ENCODE measurements around the gene NRXN2. TPM values are rescaled to one million over a fixed set of nuclear protein-coding genes. Genes with fewer than 3 reads are reported as not detected.

The NRXN2 gene
- total and polyA plus RNA-seq, 2 of the 13 experiments (the other 11 are each of a cell fraction or from before 2014, with no cell fraction given): not detected

DNA sequence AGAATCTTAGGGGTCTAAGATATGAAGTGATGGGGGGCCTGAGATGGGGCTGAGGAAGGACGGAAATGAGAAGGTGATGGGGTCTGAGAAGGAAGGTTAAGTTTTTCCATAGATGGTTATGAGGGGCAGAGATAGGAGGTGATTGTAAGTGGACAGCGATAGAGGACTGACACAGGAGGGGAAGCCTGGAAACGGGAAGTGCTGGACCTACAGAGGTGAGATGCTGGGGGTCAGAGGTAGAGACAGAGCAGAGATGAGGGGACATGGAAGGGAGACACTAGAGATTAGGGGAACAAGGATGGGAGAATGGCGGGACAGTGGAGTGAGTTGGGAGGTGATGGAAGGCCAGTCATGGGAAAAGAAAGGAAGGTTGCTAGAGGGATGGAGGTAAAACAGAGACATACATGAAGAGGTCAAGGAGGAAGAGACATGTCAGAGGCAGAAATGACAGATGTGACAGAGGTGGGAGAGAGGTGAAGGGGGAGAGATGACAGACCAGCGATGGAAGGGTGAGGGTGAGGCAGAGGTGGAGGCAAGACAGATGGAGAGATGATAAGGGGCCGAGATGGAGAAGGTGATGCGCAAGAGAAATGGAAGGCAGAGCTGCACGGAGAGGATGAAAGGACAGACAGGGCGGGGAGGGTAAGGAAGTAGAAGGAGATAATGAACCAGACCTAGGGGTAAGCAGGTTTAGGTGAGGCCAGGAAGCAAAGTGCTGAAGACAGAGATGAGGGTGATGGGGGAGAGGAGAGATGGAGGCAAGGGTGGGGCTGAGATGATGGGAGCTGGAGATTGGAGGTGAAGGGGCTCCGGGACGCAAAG, 81.2 kb downstream of the NRXN2 start:
- Histone ChIP-seq H3K27ac (ENCODE audit: extremely low read length, insufficient read depth, low read length) (no peak overlapping the region), H4K20me1 (ENCODE audit: insufficient read depth, low read length) (no peaks in the 10 kb centered on the region), H3K9ac (ENCODE audit: insufficient read depth, low read depth, low read length) (no peak overlapping the region), H3K4me3 (replicated peaks in 1 of 3; ENCODE audit: insufficient read depth in 1 of 3, low read depth in 2 of 3, low read length in 3 of 3) (no peak overlapping the region), H3K27me3 (ENCODE audit: control insufficient read depth in 1 of 2, insufficient read depth in 2 of 2, low read length in 2 of 2) (peaks cover 14 to 59% of the 10 kb centered on the region in 2 experiments; a peak in 4 of 5 replicates), H3K4me1 (ENCODE audit: insufficient read depth, low read length) (no peaks in the 10 kb centered on the region), H2AFZ (ENCODE audit: low read length) (no peak overlapping the region), H3K9me3 (ENCODE audit: low read length) (no peaks in the 10 kb centered on the region), H3K4me2 (ENCODE audit: low read depth, low read length) (no peak overlapping the region), H3K79me2 (ENCODE audit: insufficient read depth, low read length) (no peaks in the 10 kb centered on the region), H3K36me3 (replicated peaks in 1 of 2; ENCODE audit: control insufficient read depth in 1 of 2, insufficient read depth in 2 of 2, low read length in 2 of 2) (no peaks in the 10 kb centered on the region)
- intact Hi-C loops (cut with micrococcal nuclease; ENCODE audit: unreplicated experiment): no loop called here
- FAIRE-seq (no peak), DNase-seq (ENCODE audit: low spot score) (no peak), ATAC-seq (no peak)
- ChIA-PET CTCF (ENCODE audit: low intra/inter-chr PET ratio, low total read pairs) (no interaction called here), POLR2A (no interaction called here)
- TF ChIP-seq ARID2 (CRISPR knock-in tag; IDR thresholded peaks at IDR 0.05; ENCODE audit: borderline replicate concordance): no peak
- TF ChIP-seq, protein P1, sequence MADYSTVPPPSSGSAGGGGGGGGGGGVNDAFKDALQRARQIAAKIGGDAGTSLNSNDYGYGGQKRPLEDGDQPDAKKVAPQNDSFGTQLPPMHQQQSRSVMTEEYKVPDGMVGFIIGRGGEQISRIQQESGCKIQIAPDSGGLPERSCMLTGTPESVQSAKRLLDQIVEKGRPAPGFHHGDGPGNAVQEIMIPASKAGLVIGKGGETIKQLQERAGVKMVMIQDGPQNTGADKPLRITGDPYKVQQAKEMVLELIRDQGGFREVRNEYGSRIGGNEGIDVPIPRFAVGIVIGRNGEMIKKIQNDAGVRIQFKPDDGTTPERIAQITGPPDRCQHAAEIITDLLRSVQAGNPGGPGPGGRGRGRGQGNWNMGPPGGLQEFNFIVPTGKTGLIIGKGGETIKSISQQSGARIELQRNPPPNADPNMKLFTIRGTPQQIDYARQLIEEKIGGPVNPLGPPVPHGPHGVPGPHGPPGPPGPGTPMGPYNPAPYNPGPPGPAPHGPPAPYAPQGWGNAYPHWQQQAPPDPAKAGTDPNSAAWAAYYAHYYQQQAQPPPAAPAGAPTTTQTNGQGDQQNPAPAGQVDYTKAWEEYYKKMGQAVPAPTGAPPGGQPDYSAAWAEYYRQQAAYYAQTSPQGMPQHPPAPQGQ (CRISPR knock-in tag; IDR thresholded peaks at IDR 0.05; ENCODE audit: borderline replicate concordance): no peak
- in situ Hi-C loops (cut with HindIII; ENCODE audit: extremely low pct_ligation_motif_present, low pct_unique_long_range_greater_than_20kb): no loop called here
- no TSS peak for BruUV-seq (replicated peaks)
- WGBS (ENCODE audit: low lambda C conversion rate): 30% methylated on average over 11 of the region's 11 CpGs

DNA sequence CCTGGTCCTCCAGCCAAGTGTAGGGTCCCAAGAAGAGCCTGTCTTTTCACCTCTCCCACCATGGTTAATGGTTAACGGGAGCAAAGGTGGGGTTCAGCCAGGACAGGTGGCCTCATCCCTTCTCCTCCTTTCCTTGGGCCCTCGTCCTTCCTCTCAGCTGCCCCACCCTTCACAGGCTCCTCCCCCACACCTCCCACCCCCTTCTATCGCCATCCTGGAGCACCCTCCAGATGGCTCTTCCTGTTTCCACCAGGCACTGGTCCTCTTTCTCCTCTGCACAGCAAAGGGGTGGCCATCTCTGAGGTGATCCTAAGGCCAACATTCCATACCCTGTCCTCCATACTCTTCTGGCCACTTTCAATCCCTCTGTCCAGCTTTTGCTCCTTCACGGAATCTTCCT, 83.1 kb downstream of the NRXN2 start:
- POLR2A ChIA-PET: no interaction called here
- TF ChIP-seq NFE2L2 (IDR thresholded peaks at IDR 0.05; ENCODE audit: low read length) (no peak), KDM5A (IDR thresholded peaks at IDR 0.05; ENCODE audit: borderline replicate concordance, low read length) (no peak), HNF4G (IDR thresholded peaks at IDR 0.05; ENCODE audit: borderline replicate concordance, low read depth, low read length) (no peak), HNF4G (CRISPR knock-in tag; IDR thresholded peaks at IDR 0.05; ENCODE audit: borderline replicate concordance, low read depth) (no peak)
- TF ChIP-seq, protein P2, sequence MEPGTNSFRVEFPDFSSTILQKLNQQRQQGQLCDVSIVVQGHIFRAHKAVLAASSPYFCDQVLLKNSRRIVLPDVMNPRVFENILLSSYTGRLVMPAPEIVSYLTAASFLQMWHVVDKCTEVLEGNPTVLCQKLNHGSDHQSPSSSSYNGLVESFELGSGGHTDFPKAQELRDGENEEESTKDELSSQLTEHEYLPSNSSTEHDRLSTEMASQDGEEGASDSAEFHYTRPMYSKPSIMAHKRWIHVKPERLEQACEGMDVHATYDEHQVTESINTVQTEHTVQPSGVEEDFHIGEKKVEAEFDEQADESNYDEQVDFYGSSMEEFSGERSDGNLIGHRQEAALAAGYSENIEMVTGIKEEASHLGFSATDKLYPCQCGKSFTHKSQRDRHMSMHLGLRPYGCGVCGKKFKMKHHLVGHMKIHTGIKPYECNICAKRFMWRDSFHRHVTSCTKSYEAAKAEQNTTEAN (CRISPR knock-in tag; conservative IDR thresholded peaks at IDR 0.05): no peak
- TF ChIP-seq, protein P3, sequence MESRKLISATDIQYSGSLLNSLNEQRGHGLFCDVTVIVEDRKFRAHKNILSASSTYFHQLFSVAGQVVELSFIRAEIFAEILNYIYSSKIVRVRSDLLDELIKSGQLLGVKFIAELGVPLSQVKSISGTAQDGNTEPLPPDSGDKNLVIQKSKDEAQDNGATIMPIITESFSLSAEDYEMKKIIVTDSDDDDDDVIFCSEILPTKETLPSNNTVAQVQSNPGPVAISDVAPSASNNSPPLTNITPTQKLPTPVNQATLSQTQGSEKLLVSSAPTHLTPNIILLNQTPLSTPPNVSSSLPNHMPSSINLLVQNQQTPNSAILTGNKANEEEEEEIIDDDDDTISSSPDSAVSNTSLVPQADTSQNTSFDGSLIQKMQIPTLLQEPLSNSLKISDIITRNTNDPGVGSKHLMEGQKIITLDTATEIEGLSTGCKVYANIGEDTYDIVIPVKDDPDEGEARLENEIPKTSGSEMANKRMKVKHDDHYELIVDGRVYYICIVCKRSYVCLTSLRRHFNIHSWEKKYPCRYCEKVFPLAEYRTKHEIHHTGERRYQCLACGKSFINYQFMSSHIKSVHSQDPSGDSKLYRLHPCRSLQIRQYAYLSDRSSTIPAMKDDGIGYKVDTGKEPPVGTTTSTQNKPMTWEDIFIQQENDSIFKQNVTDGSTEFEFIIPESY (CRISPR knock-in tag; IDR thresholded peaks at IDR 0.05): no peak
- TF ChIP-seq, protein P4, sequence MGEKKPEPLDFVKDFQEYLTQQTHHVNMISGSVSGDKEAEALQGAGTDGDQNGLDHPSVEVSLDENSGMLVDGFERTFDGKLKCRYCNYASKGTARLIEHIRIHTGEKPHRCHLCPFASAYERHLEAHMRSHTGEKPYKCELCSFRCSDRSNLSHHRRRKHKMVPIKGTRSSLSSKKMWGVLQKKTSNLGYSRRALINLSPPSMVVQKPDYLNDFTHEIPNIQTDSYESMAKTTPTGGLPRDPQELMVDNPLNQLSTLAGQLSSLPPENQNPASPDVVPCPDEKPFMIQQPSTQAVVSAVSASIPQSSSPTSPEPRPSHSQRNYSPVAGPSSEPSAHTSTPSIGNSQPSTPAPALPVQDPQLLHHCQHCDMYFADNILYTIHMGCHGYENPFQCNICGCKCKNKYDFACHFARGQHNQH (CRISPR knock-in tag; IDR thresholded peaks at IDR 0.05): no peak

More for the DNA sequence above, 83.1 kb downstream of the NRXN2 start:
- no peak for DNase-seq (ENCODE audit: low spot score)
- CTCF ChIA-PET (ENCODE audit: low intra/inter-chr PET ratio, low total read pairs): no interaction called here
- WGBS (ENCODE audit: low lambda C conversion rate): 0% methylated on average over 4 of the region's 4 CpGs
- Histone ChIP-seq H3K9ac (ENCODE audit: insufficient read depth, low read depth, low read length) (no peak overlapping the region), H4K20me1 (ENCODE audit: insufficient read depth, low read length) (no peaks in the 10 kb centered on the region), H3K4me2 (ENCODE audit: low read depth, low read length) (no peak overlapping the region), H3K27ac (ENCODE audit: extremely low read length, insufficient read depth, low read length) (no peak overlapping the region), H3K36me3 (replicated peaks in 1 of 2; ENCODE audit: control insufficient read depth in 1 of 2, insufficient read depth in 2 of 2, low read length in 2 of 2) (no peaks in the 10 kb centered on the region), H2AFZ (ENCODE audit: low read length) (no peak overlapping the region), H3K27me3 (ENCODE audit: control insufficient read depth in 1 of 2, insufficient read depth in 2 of 2, low read length in 2 of 2) (peaks cover 8 to 54% of the 10 kb centered on the region in 2 experiments; a peak in 4 of 5 replicates), H3K4me3 (replicated peaks in 1 of 3; ENCODE audit: insufficient read depth in 1 of 3, low read depth in 2 of 3, low read length in 3 of 3) (no peak overlapping the region), H3K9me3 (ENCODE audit: low read length) (no peaks in the 10 kb centered on the region), H3K79me2 (ENCODE audit: insufficient read depth, low read length) (no peaks in the 10 kb centered on the region), H3K4me1 (ENCODE audit: insufficient read depth, low read length) (no peaks in the 10 kb centered on the region)
- FAIRE-seq: no peak
- in situ Hi-C loops (cut with HindIII; ENCODE audit: extremely low pct_ligation_motif_present, low pct_unique_long_range_greater_than_20kb) (no loop called here), intact Hi-C loops (cut with micrococcal nuclease; ENCODE audit: unreplicated experiment) (no loop called here)
- ATAC-seq: no peak
- BruUV-seq (replicated peaks): no TSS peak
